NT2/D1 (cell line): ENCODE results near the gene LRRN4.

Source experiments
- SUZ12 ChIP-seq: IDR thresholded peaks from 2 replicates; pipeline ENCODE4 v1.6.1; 2011; ENCODE audit not compliant: insufficient read length, insufficient read depth; ENCODE audit errors: extremely low read depth
- YY1 ChIP-seq: IDR thresholded peaks from 2 replicates; pipeline ENCODE4 v1.6.1; 2011; ENCODE audit not compliant: insufficient read length, insufficient read depth
- ZNF274 ChIP-seq: IDR thresholded peaks from 2 replicates; pipeline ENCODE4 v1.6.1; 2011; ENCODE audit warnings: mild to moderate bottlenecking, low read depth, low read length

- TF ChIP-seq ZNF274 (no peak), YY1 (no peak), SUZ12 (no peak)
These were observed 47.3 kb downstream of the LRRN4 start for GRCh38 chr20:6006603-6006949.
